AG09309 (cell line): Measurements from ENCODE around the gene PMPCA.

Source experiments
- DNase-seq: peaks from one replicate; pipeline ENCODE4 v3.0.0-alpha.2; 2010; ENCODE audit warnings: low read depth
- H3K4me3 ChIP-seq: 2 replicates; pipeline ENCODE4 v1.5.1; 2011; ENCODE audit warnings: mild to moderate bottlenecking, low read depth, low read length, moderate library complexity; ENCODE audit not compliant: control insufficient read depth
- TF ChIP-seq, protein P1 (sequence below): IDR thresholded peaks from 2 replicates; pipeline ENCODE4 v1.5.1; 2011; ENCODE audit warnings: mild to moderate bottlenecking, low read depth, low read length, inconsistent platforms; ENCODE audit not compliant: insufficient read depth, control insufficient read depth; ENCODE audit errors: missing control alignments

PMPCA gene

DNA sequence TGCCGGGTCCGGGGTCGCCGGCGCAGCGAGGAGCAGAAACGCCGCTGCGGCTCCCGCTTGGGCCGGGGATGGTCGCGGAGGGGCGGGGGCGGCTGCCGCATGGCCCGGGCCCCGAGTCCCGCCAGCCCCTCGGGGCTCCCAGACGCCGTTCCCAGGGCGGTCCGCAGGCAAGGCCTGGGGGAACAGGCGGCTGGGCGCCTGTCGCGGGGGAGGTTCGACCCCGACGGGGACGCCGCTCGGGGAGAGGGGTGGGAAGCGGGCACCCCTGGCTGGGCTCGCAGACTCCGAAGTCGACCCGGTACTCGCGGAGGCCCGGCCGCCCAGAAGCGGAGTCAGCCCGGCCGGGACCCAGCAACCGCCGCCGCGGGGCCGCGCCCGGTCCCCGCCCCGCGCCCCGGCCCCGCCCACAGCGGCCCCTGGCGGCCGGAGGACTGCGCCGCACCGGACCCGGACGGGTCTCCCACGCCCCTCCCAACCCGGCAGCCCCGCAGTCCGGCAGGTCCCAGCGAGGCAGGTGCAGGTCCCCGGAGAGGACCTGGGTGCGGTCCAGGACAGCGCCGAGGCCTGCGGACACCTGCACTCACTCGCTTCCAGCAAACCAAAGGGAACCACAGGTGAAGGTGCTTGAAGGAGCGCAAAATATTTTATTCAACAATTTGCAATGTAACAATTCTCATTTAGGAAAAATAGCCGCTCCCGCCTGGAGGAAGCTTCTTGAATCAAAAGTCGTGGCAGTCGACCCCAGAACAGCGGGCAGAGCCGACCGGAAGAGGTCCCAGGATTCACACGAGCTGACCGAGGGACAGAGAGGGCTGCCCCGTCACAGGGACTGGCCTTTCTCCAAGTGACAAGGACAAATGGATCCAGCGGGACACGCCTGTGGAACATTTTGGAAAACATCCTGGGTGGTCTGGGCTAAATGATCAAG, 29.3 kb downstream of the PMPCA start, which contains the start of gene INPP5E:
Gene INPP5E (minus strand): TSS at position 365 of the 928 bp plus-strand sequence. CDS start 426 bp downstream, outside the sequence.
- peak within 1 kb of the TSS; percentile 63 for H3K4me3 ChIP-seq
- TF ChIP-seq, protein P1, sequence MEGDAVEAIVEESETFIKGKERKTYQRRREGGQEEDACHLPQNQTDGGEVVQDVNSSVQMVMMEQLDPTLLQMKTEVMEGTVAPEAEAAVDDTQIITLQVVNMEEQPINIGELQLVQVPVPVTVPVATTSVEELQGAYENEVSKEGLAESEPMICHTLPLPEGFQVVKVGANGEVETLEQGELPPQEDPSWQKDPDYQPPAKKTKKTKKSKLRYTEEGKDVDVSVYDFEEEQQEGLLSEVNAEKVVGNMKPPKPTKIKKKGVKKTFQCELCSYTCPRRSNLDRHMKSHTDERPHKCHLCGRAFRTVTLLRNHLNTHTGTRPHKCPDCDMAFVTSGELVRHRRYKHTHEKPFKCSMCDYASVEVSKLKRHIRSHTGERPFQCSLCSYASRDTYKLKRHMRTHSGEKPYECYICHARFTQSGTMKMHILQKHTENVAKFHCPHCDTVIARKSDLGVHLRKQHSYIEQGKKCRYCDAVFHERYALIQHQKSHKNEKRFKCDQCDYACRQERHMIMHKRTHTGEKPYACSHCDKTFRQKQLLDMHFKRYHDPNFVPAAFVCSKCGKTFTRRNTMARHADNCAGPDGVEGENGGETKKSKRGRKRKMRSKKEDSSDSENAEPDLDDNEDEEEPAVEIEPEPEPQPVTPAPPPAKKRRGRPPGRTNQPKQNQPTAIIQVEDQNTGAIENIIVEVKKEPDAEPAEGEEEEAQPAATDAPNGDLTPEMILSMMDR = peak; percentile 55
- no peak for DNase-seq

DNA sequence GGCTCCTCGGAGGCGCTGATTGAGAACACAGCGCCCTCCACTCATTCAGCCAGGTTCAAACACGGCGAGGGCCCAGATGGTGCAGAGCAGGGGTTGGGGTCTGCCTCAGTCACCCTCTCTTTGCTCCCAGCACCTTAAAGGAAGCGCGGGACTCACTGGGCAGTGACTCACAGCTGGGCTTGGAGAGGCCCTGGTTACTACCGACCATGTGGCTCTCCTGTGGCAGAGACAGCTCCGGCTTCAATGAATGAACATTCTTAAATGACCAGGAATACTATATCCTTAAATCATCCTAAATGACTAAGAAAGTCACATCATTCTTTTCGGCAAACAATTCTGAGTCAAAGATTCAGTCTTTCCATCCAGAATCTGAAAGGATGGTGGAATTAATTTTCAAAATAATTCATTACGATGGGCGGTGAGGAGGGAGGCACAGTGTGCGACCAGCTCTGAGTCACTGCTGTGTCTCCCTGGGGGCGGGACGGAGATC, 30.8 kb downstream of the PMPCA start:
- TF ChIP-seq, protein P1 = no peak
- H3K4me3 ChIP-seq = no peak overlapping the region
- no peak for DNase-seq

DNA sequence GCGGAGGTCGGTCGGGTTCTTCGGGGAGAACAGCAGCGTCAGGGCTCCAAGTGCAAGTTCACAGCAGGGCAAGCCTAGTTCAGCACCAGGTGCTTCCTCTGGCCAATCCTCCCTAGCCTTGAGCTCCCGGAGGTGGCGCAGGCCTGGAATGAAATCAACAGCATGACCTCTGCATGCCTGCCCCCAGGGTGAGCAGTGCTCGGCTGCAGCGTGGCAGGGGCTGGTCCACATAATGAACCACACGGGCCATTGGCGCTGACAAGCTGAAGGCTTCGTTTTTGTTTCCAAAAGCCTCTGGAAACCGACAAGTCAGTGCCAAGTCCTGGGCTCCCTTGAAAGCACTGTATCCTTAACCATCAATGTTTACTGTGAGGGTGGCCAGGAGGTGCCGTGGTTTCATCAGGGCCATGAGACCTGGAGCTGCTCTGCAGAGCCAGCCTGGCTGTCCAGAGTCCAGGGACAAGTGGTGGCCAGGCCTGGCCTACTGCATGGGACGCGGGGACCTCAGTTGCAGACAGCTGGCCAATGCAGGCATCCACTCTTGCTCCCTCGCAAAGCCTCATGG, 31.3 kb downstream of the PMPCA start:
- TF ChIP-seq, protein P1 = no peak
- DNase-seq = no peak
- no peak overlapping the region for H3K4me3 ChIP-seq

DNA sequence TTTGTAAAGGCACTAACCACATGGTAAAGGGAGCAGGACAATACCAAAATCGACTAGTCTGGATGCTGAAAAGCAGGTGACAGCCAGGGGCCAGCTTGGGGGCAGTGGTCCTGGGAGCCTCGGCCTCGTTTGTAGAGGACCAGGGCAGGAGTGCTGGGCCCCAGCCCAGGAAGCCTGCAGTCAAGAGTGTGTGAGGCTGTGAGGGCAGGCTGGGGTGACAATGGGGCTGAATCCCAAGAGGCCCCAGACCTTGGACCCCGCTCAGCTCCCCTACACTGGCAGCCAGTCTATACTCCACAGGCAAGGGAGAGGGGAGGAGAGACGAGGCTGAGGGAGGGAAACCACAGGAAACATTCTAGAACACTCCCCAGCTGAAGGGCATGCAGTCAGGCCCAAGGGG, 31.8 kb downstream of the PMPCA start:
- DNase-seq = no peak
- TF ChIP-seq, protein P1 = no peak
- no peak overlapping the region for H3K4me3 ChIP-seq

DNA sequence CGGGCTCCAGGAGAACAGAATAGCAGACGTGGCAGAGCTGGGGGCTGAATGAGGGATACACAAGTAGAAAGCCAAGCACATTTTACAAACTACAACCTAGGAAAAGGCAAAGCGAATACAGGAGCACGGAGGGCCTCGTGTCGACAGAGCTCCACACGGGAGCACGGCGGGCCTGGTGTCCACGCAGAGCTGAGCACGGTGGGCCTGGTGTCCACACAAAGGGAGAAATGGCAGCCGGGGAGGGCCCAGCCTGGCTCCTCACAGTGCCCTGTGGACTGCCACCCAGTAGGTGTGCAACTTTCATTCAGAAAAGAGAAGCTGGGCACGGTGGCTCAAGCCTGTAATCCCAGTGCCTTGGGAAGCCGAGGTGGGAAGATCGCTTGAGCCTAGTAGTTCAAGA, 32.6 kb downstream of the PMPCA start:
- H3K4me3 ChIP-seq = no peak overlapping the region
- TF ChIP-seq, protein P1 = no peak
- no peak for DNase-seq

DNA sequence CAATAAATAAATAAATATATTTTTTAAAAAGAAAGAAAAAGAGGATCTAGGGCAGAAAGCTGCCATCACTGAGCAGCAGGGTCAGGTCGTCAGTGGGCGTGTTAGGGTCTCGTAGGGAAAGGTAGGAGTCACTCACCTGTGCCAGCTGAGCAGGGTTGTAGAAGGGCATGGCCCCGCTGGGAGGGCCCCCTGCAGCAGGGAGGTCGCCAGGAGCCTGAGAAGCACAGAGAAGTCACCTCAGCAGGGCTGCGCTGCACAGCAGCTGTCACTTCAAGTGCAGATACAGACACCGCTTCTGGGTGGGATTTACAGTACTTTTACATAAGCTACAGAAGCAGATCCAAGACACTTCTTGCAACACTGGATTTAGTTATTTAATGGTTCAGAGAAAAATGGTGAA, 33.2 kb downstream of the PMPCA start:
- no peak for DNase-seq
- no peak overlapping the region for H3K4me3 ChIP-seq
- TF ChIP-seq, protein P1 = no peak
